ENCODE measurements around the gene UROS.

Gene UROS

DNA sequence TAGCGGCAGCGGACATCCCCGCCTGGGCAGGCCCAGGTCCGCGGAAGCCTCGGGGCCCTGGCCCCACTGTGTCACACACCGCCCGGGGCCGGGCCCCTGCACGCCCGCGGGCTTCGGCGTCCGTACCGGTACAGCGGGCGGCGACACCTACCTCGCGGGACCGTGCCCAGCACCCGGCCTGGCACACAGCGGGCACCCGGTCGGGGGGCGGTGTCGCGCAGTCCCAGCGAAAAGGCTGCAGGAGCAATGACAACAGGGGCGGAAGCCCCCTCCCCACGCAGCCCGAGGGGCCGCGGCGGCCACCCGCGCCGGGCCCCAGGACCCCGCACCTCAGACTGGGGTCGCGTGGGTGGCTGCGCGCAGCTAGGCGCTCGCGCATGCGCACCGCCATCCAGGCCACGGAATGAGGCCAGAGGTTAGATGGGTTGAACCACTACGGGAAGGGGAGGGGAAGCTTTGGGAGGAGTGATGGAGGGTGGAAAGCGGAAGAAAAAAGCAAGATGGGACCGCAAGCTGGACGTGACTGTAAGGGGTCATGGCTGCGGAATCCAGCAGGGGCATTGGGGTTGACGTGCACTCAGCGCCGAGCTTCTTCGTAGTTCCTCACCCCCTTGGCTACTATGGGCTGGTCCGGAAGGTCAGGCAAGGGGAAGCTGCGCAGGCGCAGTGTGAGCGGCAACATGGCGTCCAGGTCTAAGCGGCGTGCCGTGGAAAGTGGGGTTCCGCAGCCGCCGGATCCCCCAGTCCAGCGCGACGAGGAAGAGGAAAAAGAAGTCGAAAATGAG lies at the start of gene UROS, which contains the start of gene BCCIP:
Gene UROS (minus strand): TSS at position 381 of the 785 bp plus-strand sequence. CDS start 6,759 bp downstream, outside the sequence.
Gene BCCIP (plus strand): TSS at position 669 of the 785 bp plus-strand sequence. CDS start 12 bp downstream, at position 681.
- DNase-seq: peak; percentile 38 to 96 (median 87)

- DNase-seq: no peak
Measured at GRCh38 chr10:125871338-125871737, 48.3 kb upstream of the UROS start.

DNA sequence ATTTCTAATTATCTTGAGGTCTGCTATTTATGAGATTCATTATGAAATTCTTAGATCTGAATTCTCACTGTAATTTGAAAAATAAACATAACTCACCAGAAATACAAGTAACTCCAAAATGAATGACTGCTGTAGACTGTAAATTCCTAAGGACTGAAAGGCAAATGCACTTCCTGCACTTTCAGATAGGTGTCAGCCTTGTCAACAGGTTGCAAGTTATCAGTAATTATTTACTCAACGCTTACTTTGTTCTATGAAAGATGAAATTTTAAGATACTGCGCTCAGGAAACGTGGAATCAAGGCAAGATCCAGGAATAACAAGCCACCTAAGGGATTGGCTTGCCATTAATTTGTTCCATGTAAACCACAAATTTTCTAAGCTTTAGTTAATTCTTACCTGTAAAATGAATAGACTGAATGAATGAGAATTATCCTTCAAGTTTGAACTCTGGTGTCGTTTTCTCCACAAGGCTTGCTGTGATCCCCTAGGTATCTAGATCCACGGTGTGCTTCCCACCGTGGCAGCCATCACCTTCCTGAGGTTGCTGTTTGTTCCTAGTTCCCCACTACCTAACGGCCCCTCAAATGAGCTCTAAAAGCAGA lies 45.4 kb upstream of the UROS start:
- peak in 1 of 56 donors; percentile 8 for DNase-seq

DNA sequence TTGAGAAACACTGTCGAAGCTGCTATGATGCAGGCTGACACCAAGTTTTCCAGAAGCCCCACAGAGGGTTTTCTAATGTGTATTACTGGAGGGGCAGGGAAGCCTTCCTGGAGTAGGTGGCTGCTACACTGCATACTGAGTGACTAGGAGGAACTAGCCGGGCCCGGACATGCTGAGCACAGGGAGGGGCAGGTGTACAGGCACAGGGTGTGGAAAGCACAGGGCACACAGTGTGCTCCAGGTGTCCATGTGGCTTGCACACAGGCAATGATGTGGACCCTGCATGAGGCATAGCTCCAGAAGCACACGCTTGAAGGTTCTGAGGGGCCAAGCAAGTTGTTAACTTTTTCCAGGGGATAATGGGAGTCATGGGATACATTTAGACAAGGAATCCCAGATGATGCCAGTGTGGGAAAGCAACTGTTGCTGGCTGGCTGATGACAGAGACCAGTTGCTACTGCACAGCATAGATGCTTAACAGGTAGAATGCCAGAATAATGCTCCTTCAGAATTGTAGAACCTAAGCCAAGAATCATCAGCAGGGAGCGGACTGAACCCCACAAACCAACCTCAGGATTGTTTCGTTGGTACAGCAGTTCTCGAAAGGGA lies 43.5 kb upstream of the UROS start:
- no peak for DNase-seq

GRCh38 chr10:125865120-125865519 lies 42.1 kb upstream of the UROS start:
- DNase-seq: no peak

GRCh38 chr10:125859128-125859817 lies 36.2 kb upstream of the UROS start:
- DNase-seq: no peak

DNA sequence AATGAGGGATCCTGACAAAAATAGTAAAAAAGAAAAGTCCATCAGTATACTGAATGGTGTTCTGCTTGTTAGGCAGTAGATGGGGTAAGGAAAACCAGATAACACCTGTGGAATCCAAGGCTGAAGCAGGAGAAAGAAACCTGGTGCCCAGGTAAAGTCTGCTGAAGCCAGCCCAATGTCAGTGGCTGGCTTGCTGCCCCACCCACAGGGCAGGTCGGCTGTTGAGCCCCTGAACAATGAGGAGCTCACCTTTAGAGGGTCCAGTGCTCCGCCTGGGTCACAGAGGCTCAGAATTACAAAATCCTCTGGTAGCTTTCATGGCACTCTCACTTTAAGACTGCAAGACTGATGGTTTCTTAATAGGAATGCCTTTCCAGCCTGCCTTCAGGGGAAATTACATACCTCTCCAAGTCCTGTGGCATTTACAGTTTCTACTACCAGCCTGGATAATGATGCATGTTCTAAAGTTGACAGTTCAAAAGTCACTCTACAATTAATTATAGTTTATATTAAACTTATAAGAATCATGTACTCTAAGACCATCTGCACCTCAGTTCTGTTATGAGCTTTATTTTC lies 34.2 kb upstream of the UROS start:
- DNase-seq: no peak

- DNase-seq: no peak
Measured at GRCh38 chr10:125852487-125852886, 29.4 kb upstream of the UROS start.

GRCh38 chr10:125850766-125851731 lies 28.0 kb upstream of the UROS start:
- no peak for DNase-seq

DNA sequence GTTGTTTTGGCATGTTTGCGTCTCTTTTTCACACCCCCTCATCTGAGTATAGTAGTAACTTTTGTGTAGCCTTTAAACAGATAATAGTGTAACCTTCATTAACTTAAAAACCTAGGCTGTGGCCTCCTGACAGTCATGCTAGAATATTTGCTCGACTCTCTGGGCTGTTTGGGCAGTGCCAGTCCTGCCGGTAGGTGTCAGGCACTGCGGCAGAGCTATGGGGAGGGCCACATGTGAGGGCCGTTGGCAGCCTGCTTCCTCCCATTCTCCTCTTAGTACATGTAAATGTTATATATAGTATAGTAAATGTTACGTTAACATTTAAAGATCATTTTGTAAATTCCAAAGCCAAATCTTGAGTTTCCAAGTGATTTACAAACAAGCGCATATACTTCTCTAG lies 26.4 kb upstream of the UROS start:
- DNase-seq: no peak

- no peak for DNase-seq
Measured at GRCh38 chr10:125848857-125849256, 25.8 kb upstream of the UROS start.

GRCh38 chr10:125848371-125848770 lies 25.3 kb upstream of the UROS start:
- no peak for DNase-seq

DNA sequence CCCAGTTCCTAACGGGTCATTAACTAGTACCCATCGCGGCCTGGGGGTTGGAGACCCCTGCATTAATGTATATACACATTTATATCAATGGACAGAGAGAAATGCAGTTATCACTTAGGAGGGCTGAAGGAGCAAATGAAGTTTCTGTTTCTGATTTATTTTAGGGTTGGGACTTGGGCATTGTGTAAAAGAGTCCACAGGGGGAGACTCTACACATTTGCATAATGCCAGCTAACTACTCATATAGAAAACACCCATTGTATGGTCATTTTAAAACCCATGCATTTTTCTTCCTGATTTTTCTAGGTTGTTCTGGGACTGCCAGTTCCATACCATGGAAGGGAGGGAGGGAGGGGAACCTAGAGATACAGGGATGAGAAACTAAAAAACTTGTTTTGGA lies 23.8 kb upstream of the UROS start:
- no peak for DNase-seq

DNA sequence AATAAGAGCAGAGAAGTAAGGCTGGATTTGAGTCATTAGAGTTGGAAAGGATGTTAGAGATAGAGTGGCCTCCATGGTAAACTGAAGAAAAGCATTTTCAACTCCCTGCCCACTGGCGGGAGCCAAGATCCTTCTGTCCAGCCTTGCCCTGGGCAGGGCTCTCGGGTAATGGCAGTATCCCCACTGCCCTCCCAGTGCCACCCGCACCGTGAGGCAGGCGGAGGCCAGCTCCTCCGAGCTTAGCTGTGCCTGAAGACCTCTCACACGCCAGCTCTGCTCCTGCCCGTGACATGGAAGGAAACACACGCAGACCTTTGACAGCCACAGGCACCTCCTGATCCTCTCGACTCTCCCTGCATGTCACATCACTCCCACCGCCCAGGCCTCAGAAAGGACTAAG lies 22.6 kb upstream of the UROS start:
- peak in 1 of 56 donors; percentile 6 for DNase-seq

GRCh38 chr10:125844751-125845221 lies 21.7 kb upstream of the UROS start:
- DNase-seq: peak in 17 of 56 donors; percentile 3 to 49 (median 30)

- peak in 8 of 56 donors; percentile 4 to 41 (median 12) for DNase-seq
Measured at GRCh38 chr10:125843603-125844329, 20.7 kb upstream of the UROS start.

- no peak for DNase-seq
Measured at GRCh38 chr10:125840955-125841354, 17.9 kb upstream of the UROS start.

DNA sequence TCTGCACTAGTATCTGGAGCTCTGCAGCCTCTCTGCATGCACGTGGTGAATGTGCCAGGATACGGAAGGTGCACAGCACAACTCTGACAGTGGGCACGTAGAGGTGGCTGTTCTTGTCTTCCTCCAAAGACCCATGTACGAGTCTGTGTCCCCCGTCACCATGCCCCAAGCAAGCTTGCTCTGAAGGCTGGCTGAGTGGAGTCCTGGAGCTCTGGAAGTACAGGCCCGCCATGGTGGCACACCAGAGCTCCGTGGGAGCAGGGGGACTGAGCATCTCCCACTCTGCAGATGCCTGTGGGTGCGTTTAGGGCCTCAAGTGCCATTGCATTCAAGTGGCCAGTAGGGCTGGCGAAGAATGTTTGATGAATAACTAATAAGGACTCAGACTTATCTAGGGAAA lies 17.3 kb upstream of the UROS start:
- no peak for DNase-seq

Data from amygdala (tissue), 56 donors.